ENCODE data around the gene TMEM273.

The TMEM273 gene, protein sequence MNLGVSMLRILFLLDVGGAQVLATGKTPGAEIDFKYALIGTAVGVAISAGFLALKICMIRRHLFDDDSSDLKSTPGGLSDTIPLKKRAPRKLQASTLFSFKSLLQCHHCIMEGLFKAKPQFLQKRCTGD

GRCh38 chr10:49187950-49188761, at the start of gene TMEM273:
TMEM273 (minus strand) TSS chr10:49188391; CDS start chr10:49188336, 55 bp downstream.
- TF ChIP-seq ESRRG (CRISPR knock-in tag; IDR thresholded peaks at IDR 0.05), result no peak
- no peak for TF ChIP-seq PPARA (CRISPR knock-in tag; IDR thresholded peaks at IDR 0.05; ENCODE audit: borderline replicate concordance)
- no peak for TF ChIP-seq ZFP30 (CRISPR knock-in tag; IDR thresholded peaks at IDR 0.05)
- TF ChIP-seq TSHZ2 (CRISPR knock-in tag; IDR thresholded peaks at IDR 0.05), result no peak
- no peak for TF ChIP-seq SNAI2 (CRISPR knock-in tag; IDR thresholded peaks at IDR 0.05)
- TF ChIP-seq ZC3H10 (CRISPR knock-in tag; IDR thresholded peaks at IDR 0.05), result no peak
- TF ChIP-seq RARB (CRISPR knock-in tag; IDR thresholded peaks at IDR 0.05), result no peak
- TF ChIP-seq BACH2 (CRISPR knock-in tag; IDR thresholded peaks at IDR 0.05; ENCODE audit: borderline replicate concordance), result no peak
- ATAC-seq, result no peak

DNA sequence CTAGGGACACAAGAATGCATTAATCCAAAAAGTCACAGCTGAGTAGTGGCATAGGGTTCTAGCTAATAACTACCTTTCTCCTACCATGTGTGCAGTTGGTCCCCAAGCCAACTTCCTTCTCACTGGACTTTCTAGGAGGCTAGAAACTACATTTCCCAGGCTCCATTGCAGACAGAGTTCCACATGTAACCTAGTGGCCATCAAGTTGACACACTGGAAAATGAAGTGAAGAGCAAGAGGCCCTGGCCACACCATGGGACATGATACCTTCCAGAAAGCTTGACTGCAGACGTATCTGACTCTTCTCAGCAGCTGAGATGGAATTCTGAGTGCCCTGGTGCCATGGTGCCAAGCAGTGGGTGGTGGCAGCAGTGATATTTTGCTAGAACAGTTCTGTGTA, 49.8 kb upstream of the TMEM273 start:
- TF ChIP-seq TOX (CRISPR knock-in tag; IDR thresholded peaks at IDR 0.05; ENCODE audit: borderline replicate concordance) (no peak), SNAI2 (CRISPR knock-in tag; IDR thresholded peaks at IDR 0.05) (no peak), BACH2 (CRISPR knock-in tag; IDR thresholded peaks at IDR 0.05; ENCODE audit: borderline replicate concordance) (no peak), ISL1 (CRISPR knock-in tag; IDR thresholded peaks at IDR 0.05) (no peak), TCF4 (CRISPR knock-in tag; IDR thresholded peaks at IDR 0.05; ENCODE audit: borderline replicate concordance) (no peak), ZFP3 (CRISPR knock-in tag; IDR thresholded peaks at IDR 0.05) (no peak), OSR1 (CRISPR knock-in tag; IDR thresholded peaks at IDR 0.05) (no peak), PPARA (CRISPR knock-in tag; IDR thresholded peaks at IDR 0.05; ENCODE audit: borderline replicate concordance) (no peak), ZNF565 (CRISPR knock-in tag; conservative IDR thresholded peaks at IDR 0.05; ENCODE audit: low read depth) (no peak), GLIS3 (CRISPR knock-in tag; IDR thresholded peaks at IDR 0.05) (no peak), ESRRG (CRISPR knock-in tag; IDR thresholded peaks at IDR 0.05) (no peak), ZNF8 (CRISPR knock-in tag; IDR thresholded peaks at IDR 0.05) (no peak)
- TF ChIP-seq, protein P1, sequence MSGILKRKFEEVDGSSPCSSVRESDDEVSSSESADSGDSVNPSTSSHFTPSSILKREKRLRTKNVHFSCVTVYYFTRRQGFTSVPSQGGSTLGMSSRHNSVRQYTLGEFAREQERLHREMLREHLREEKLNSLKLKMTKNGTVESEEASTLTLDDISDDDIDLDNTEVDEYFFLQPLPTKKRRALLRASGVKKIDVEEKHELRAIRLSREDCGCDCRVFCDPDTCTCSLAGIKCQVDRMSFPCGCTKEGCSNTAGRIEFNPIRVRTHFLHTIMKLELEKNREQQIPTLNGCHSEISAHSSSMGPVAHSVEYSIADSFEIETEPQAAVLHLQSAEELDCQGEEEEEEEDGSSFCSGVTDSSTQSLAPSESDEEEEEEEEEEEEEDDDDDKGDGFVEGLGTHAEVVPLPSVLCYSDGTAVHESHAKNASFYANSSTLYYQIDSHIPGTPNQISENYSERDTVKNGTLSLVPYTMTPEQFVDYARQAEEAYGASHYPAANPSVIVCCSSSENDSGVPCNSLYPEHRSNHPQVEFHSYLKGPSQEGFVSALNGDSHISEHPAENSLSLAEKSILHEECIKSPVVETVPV (CRISPR knock-in tag; IDR thresholded peaks at IDR 0.05), result no peak
- TF ChIP-seq, protein P2, sequence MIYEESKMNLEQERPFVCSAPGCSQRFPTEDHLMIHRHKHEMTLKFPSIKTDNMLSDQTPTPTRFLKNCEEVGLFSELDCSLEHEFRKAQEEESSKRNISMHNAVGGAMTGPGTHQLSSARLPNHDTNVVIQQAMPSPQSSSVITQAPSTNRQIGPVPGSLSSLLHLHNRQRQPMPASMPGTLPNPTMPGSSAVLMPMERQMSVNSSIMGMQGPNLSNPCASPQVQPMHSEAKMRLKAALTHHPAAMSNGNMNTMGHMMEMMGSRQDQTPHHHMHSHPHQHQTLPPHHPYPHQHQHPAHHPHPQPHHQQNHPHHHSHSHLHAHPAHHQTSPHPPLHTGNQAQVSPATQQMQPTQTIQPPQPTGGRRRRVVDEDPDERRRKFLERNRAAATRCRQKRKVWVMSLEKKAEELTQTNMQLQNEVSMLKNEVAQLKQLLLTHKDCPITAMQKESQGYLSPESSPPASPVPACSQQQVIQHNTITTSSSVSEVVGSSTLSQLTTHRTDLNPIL (CRISPR knock-in tag; IDR thresholded peaks at IDR 0.05; ENCODE audit: low read depth), result no peak
- ATAC-seq, result no peak

DNA sequence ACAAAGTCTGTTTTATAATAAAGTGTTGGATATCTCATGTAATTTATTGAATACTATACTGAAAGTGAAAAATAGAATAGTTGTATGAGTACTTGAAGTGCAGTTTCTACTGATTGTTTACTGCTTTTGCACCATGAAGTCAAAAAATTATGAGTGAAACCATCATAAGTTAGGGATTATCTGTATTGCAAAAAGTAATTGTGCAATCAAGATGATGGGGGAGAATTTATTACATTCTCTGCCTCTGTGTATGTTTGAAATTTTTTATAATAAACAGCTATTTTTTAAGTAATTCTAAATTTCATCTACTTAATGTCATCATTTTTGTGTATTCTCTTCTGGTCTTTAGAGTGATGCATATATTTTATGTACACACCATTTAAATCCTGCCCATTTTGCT, 47.2 kb upstream of the TMEM273 start:
- ATAC-seq, result no peak
- TF ChIP-seq, protein P3, sequence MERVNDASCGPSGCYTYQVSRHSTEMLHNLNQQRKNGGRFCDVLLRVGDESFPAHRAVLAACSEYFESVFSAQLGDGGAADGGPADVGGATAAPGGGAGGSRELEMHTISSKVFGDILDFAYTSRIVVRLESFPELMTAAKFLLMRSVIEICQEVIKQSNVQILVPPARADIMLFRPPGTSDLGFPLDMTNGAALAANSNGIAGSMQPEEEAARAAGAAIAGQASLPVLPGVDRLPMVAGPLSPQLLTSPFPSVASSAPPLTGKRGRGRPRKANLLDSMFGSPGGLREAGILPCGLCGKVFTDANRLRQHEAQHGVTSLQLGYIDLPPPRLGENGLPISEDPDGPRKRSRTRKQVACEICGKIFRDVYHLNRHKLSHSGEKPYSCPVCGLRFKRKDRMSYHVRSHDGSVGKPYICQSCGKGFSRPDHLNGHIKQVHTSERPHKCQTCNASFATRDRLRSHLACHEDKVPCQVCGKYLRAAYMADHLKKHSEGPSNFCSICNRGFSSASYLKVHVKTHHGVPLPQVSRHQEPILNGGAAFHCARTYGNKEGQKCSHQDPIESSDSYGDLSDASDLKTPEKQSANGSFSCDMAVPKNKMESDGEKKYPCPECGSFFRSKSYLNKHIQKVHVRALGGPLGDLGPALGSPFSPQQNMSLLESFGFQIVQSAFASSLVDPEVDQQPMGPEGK (CRISPR knock-in tag; IDR thresholded peaks at IDR 0.05; ENCODE audit: borderline replicate concordance), result no peak

DNA sequence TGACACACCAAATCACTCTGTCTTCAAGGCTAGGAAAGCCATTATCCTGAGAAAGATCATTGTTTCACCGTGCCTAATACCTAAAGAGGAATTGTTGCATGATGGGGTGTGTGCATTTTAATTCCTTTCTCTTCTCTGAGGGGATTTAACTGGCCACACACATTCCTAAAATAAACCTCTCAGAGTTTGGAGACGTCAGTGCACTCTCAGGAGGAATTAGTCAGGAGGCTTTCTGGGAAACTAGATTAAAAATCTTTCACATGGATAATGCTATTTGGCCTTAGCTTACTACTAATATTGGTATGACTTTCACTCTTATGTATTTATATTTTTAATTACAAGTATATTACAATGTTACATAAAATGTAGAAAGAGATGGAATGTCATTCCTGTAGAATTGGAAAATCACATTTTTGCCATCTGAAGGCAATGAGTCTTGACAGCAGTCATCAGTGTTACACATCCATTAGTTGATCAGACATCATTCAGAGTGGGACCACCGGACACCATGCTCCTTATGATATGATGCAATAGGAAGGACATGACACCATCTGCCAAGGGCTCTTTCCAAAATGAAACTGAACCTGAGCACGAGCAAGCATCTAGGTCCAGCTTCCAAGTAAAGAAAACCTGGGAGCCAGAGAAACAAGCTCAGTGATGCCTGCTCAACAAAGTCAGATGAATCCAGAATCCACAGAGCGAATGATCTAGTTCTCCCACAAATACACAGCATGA, 43.1 kb upstream of the TMEM273 start:
- no peak for ATAC-seq
- TF ChIP-seq BACH2 (CRISPR knock-in tag; IDR thresholded peaks at IDR 0.05; ENCODE audit: borderline replicate concordance), result no peak
- TF ChIP-seq GLIS3 (CRISPR knock-in tag; IDR thresholded peaks at IDR 0.05), result no peak
- no peak for TF ChIP-seq ZNF70 (CRISPR knock-in tag; IDR thresholded peaks at IDR 0.05)
- TF ChIP-seq ARNTL (CRISPR knock-in tag; IDR thresholded peaks at IDR 0.05; ENCODE audit: borderline replicate concordance, low read depth), result no peak
- no peak for TF ChIP-seq ZFP30 (CRISPR knock-in tag; IDR thresholded peaks at IDR 0.05)
- no peak for TF ChIP-seq OSR1 (CRISPR knock-in tag; IDR thresholded peaks at IDR 0.05)
- TF ChIP-seq RARB (CRISPR knock-in tag; IDR thresholded peaks at IDR 0.05), result no peak
- TF ChIP-seq, protein P3 (CRISPR knock-in tag; IDR thresholded peaks at IDR 0.05; ENCODE audit: borderline replicate concordance), result no peak
- TF ChIP-seq, protein P2 (CRISPR knock-in tag; IDR thresholded peaks at IDR 0.05; ENCODE audit: low read depth), result no peak
- TF ChIP-seq PPARA (CRISPR knock-in tag; IDR thresholded peaks at IDR 0.05; ENCODE audit: borderline replicate concordance), result no peak

Measured in SK-N-SH treated with all-trans-retinoic acid at 6 μM for 48 hours (cell line).